HG02884 (cell line): ENCODE results near the gene KIRREL1.
"Not testable (repeated sequence)": the region's sequence is repeated elsewhere in the genome, so short reads cannot be mapped to it uniquely, and the experiment has no call there.

Experiments
- ATAC-seq: cut with Tn5 transposase; IDR thresholded peaks from one replicate; pipeline ENCODE4 v1.9.1; 2021; ENCODE audit warnings: mild to moderate bottlenecking, moderate library complexity; ENCODE audit not compliant: unreplicated experiment

The KIRREL1 gene

DNA sequence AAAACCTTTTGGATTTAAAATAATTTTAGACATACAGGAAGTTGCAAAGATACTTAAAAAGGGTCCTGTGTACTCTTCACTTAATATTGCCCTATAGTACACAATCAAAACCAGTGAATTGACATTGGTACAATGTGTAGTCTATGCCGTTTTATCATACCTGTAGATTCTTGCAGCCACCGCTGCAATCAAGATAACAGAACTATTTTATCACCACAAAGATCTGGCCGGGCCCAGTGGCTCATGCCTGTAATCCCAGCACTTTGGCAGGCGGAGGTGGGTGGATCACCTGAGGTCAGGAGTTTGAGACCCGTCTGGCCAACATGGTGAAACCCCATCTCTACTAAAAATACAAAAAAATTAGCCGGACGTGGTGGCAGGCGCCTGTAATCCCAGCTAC, 135.1 kb downstream of the KIRREL1 start:
- ATAC-seq = not testable (repeated sequence)

DNA sequence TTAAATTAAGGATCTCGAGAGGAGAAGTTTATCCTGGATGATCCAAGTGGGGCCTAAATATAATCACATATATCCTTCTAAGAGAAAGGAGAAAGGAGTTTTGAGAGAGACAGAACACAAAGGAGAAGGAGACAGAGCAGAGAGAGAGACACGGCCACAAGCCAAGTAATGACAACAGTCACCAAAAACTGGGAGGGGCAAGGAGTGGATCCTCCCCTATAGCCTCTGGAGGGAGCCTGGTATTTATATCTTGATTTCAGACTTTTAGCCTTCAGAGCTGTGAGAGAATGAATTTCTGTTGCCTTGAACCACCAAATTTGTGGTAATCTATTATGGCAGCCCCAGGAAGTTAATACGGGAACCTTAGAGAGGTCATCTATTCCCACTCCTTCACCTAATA, 137.8 kb downstream of the KIRREL1 start:
- ATAC-seq = no peak

DNA sequence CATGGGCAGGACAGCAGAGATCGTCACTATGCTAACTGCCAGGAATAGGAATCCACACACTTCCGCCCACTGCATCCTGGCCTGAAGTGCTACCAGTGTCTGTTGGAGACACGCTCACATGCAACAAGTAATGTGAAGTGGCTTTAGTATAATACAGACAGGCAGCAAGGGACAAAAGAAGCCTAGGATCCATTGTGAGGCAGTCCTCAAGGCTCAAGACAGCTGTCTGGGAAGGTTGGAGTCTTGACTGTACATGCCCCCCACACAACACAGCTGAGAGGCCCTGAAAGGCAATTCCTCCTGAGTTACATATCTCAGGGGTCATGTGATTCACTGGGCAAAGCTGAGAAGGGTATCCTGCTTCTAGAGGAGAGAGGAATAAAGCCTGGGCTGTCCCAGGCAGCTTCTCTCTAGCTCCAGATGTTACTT, 147.3 kb downstream of the KIRREL1 start:
- ATAC-seq = no peak

- ATAC-seq = no peak
These were observed 151.8 kb downstream of the KIRREL1 start for GRCh38 chr1:158145173-158145719.

- no peak for ATAC-seq
These were observed 152.7 kb downstream of the KIRREL1 start for GRCh38 chr1:158146165-158146564.

GRCh38 chr1:158146739-158147138, 153.3 kb downstream of the KIRREL1 start:
- ATAC-seq = no peak

- no peak for ATAC-seq
These were observed 154.0 kb downstream of the KIRREL1 start for GRCh38 chr1:158147401-158147800.

DNA sequence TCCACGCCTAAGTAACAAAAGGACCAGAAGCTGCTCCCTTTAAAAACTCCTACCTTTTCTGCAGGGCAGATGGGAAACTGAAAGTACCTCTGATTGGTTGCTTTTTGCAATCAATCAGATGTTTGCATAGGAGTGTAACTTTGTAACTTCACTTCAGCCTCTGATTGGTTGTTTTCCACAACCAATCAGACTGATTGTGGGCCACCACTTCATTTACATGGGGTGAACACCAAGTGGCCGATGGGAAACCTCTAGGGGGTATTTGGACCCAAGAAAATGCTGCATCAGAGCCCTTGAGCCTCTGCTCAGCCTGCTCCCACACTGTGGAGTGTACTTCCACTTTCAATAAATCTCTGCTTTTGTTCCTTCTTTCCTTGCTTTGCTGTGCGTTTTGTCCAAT, 154.4 kb downstream of the KIRREL1 start:
- no peak for ATAC-seq

GRCh38 chr1:158148468-158148867, 155.0 kb downstream of the KIRREL1 start:
- no peak for ATAC-seq

GRCh38 chr1:158149175-158149574, 155.7 kb downstream of the KIRREL1 start:
- peak; percentile 10 for ATAC-seq
